GM18519 (cell line): Measurements from ENCODE around the gene PPP1R12B.
"Not testable (repeated sequence)": the region's sequence is repeated elsewhere in the genome, so short reads cannot be mapped to it uniquely, and the experiment has no call there.

Experiments
- ATAC-seq: cut with Tn5 transposase; IDR thresholded peaks from one replicate; pipeline ENCODE4 v1.9.1; 2021; ENCODE audit warnings: mild to moderate bottlenecking, moderate library complexity; ENCODE audit not compliant: unreplicated experiment, low FRiP score

PPP1R12B gene

GRCh38 chr1:202434059-202434458 is 85.6 kb downstream of the PPP1R12B start:
- ATAC-seq = no peak

GRCh38 chr1:202438393-202439174 is 90.1 kb downstream of the PPP1R12B start:
- no peak for ATAC-seq

GRCh38 chr1:202439308-202439707 is 90.8 kb downstream of the PPP1R12B start:
- no peak for ATAC-seq

GRCh38 chr1:202448140-202448539 is 99.6 kb downstream of the PPP1R12B start:
- not testable (repeated sequence) for ATAC-seq

- ATAC-seq = not testable (repeated sequence)
Measured at GRCh38 chr1:202451641-202452040, 103.1 kb downstream of the PPP1R12B start.

GRCh38 chr1:202452508-202452907 is 104.0 kb downstream of the PPP1R12B start:
- no peak for ATAC-seq

GRCh38 chr1:202456372-202457169 is 108.1 kb downstream of the PPP1R12B start:
- not testable (repeated sequence) for ATAC-seq

GRCh38 chr1:202458651-202459050 is 110.2 kb downstream of the PPP1R12B start:
- not testable (repeated sequence) for ATAC-seq

- not testable (repeated sequence) for ATAC-seq
Measured at GRCh38 chr1:202459470-202460142, 111.1 kb downstream of the PPP1R12B start.

- not testable (repeated sequence) for ATAC-seq
Measured at GRCh38 chr1:202460143-202460495, 111.6 kb downstream of the PPP1R12B start.

GRCh38 chr1:202462342-202463076 is 114.0 kb downstream of the PPP1R12B start:
- no peak for ATAC-seq

- ATAC-seq = not testable (repeated sequence)
Measured at GRCh38 chr1:202464153-202464742, 115.7 kb downstream of the PPP1R12B start.

GRCh38 chr1:202465644-202466270 is 117.3 kb downstream of the PPP1R12B start:
- ATAC-seq = not testable (repeated sequence)

- not testable (repeated sequence) for ATAC-seq
Measured at GRCh38 chr1:202466339-202466738, 117.8 kb downstream of the PPP1R12B start.

- ATAC-seq = not testable (repeated sequence)
Measured at GRCh38 chr1:202467381-202467780, 118.9 kb downstream of the PPP1R12B start.

- ATAC-seq = not testable (repeated sequence)
Measured at GRCh38 chr1:202468695-202469094, 120.2 kb downstream of the PPP1R12B start.

GRCh38 chr1:202469123-202469522 is 120.6 kb downstream of the PPP1R12B start:
- not testable (repeated sequence) for ATAC-seq

GRCh38 chr1:202471246-202471645 is 122.7 kb downstream of the PPP1R12B start:
- no peak for ATAC-seq

- not testable (repeated sequence) for ATAC-seq
Measured at GRCh38 chr1:202472347-202473124, 124.0 kb downstream of the PPP1R12B start.
